Measurements from ENCODE around the gene EMC1. TPM values are rescaled to one million over a fixed set of nuclear protein-coding genes. Genes with fewer than 3 reads are reported as not detected.

The EMC1 gene
- total and polyA plus RNA-seq, 2 donors (not counting 3 experiments of a cell fraction or from before 2014, with no cell fraction given) = 77.5 to 164 TPM

DNA sequence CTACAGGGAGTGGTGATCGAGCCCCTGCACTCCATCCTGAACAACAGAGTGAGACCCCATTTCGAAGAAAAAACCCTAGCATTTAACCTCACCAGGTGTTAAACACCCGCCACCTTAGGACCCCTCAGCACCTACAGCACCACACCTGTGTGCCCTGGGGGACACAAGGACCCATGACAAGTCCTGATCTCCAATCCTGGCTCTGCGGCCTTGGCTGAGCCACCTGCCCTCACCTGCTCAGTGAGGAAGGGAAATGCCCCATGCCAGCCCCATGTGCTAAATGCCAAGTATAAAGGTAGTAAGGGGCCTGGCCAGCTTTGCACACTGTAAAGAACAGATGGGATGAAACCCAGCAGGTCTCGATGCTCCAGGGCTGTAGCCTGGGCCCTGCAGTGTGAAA, 11.4 kb upstream of the EMC1 start:
- Histone ChIP-seq H3K9me3 (replicated peaks; ENCODE audit: control insufficient read depth, insufficient read depth, low read length) (no peaks in the 10 kb centered on the region), H3K4me2 (ENCODE audit: insufficient read depth, low read length) (no peak overlapping the region), H3K27me3 (ENCODE audit: control insufficient read depth in 2 of 2, insufficient read depth in 2 of 2, low read length in 2 of 2) (no peaks in the 10 kb centered on the region), H3K9me1 (replicated peaks; ENCODE audit: control insufficient read depth, extremely low read depth, insufficient read depth, low read length) (no peaks in the 10 kb centered on the region), H3K9ac (replicated peaks; ENCODE audit: extremely low read depth, insufficient read depth, low read length) (no peak overlapping the region), H3K4me1 (ENCODE audit: control insufficient read depth, extremely low read depth, insufficient read depth, low read length) (no peaks in the 10 kb centered on the region), H3K27ac (ENCODE audit: insufficient read depth, low read depth, low read length) (no peak overlapping the region), H3K4me3 (replicated peaks in 1 of 3; ENCODE audit: insufficient read depth in 1 of 3, low read depth in 1 of 3, low read length in 3 of 3) (no peak overlapping the region), H3K36me3 (ENCODE audit: control insufficient read depth in 2 of 2, extremely low read depth in 1 of 2, insufficient read depth in 2 of 2, low read length in 2 of 2) (peaks cover 7 to 24% of the 10 kb centered on the region in 2 experiments), H2AFZ (ENCODE audit: low read depth, low read length) (no peak overlapping the region), H4K20me1 (replicated peaks; ENCODE audit: control insufficient read depth, extremely low read depth, insufficient read depth, low read length) (no peaks in the 10 kb centered on the region), H3K79me2 (ENCODE audit: control insufficient read depth, insufficient read depth, low read length) (no peaks in the 10 kb centered on the region)
- POLR2A ChIA-PET = no interaction called here
- FAIRE-seq (no peak), DNase-seq (ENCODE audit: low read depth, low spot score) (no peak)
- no TSS peak for BruUV-seq (replicated peaks)
- TF ChIP-seq, protein P1, sequence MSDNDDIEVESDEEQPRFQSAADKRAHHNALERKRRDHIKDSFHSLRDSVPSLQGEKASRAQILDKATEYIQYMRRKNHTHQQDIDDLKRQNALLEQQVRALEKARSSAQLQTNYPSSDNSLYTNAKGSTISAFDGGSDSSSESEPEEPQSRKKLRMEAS (IDR thresholded peaks at IDR 0.05; ENCODE audit: insufficient read depth, insufficient read length) = no peak
- TF ChIP-seq JUN (IDR thresholded peaks at IDR 0.05; ENCODE audit: borderline replicate concordance, insufficient read depth, insufficient read length, low read depth) (no peak), MYC (IDR thresholded peaks at IDR 0.05; ENCODE audit: low read depth, low read length) (no peak), EZH2 (IDR thresholded peaks at IDR 0.05; ENCODE audit: borderline replicate concordance, low read depth, low read length, severe bottlenecking) (no peak), POLR2A (IDR thresholded peaks at IDR 0.05; ENCODE audit: low read depth, low read length) (no peak), GATA2 (IDR thresholded peaks at IDR 0.05; ENCODE audit: insufficient read depth, insufficient read length, low read depth, low read length) (no peak), POLR2AphosphoS5 (IDR thresholded peaks at IDR 0.05; ENCODE audit: insufficient read depth, low read depth, low read length) (no peak), FOS (IDR thresholded peaks at IDR 0.05; ENCODE audit: borderline replicate concordance, insufficient read depth, low read length) (no peak)
- TF ChIP-seq, protein P2, sequence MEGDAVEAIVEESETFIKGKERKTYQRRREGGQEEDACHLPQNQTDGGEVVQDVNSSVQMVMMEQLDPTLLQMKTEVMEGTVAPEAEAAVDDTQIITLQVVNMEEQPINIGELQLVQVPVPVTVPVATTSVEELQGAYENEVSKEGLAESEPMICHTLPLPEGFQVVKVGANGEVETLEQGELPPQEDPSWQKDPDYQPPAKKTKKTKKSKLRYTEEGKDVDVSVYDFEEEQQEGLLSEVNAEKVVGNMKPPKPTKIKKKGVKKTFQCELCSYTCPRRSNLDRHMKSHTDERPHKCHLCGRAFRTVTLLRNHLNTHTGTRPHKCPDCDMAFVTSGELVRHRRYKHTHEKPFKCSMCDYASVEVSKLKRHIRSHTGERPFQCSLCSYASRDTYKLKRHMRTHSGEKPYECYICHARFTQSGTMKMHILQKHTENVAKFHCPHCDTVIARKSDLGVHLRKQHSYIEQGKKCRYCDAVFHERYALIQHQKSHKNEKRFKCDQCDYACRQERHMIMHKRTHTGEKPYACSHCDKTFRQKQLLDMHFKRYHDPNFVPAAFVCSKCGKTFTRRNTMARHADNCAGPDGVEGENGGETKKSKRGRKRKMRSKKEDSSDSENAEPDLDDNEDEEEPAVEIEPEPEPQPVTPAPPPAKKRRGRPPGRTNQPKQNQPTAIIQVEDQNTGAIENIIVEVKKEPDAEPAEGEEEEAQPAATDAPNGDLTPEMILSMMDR (IDR thresholded peaks at IDR 0.05; ENCODE audit: extremely low read depth in 1 of 2, insufficient read depth in 1 of 2, low read depth in 1 of 2, low read length in 2 of 2) = no peak
- CTCF ChIA-PET = interaction anchor here (1.5 to 2.3 kb wide), 3 partner anchors 22 to 388 kb away, joined by 6 to 8 read pairs (median 6); no protein-coding TSS in a partner anchor
- intact Hi-C loops (cut with micrococcal nuclease) = no loop called here
- dilution Hi-C loops (cut with MboI; ENCODE audit: extremely low pct_ligation_motif_present, low sequenced_read_pairs) = no loop called here

Data from endothelial cell of umbilical vein (primary cell).